ENCODE results near the gene ADD1. TPM values are rescaled to one million over a fixed set of nuclear protein-coding genes. Genes with fewer than 3 reads are reported as not detected.

ADD1 gene
- total RNA-seq, 1 experiment from 2014 or later, result 232 TPM

DNA sequence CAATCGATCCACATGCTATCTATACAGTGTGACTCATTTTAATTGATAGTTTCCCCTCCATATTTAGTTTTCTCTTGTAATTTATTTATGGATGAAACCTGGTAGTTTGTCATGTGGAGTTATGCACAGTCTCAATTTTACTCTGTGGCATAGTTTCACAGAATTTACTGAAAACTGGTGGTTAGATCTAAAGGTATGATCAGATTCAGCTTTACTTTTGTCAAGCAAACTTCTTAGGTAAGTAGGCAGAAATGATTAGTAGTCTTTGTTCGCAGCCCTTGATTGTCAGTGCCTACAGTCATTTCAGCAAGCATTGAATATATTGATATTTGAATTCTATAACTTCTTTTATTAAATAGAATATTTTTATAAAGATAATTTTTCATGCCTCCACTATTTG lies 2.5 kb downstream of the ADD1 start:
- Histone ChIP-seq H3K27ac (ENCODE audit: low read depth, low read length, poor library complexity, severe bottlenecking) (no peak overlapping the region), H3K4me1 (ENCODE audit: insufficient read depth, low read length, poor library complexity, severe bottlenecking) (peaks cover 19% of the 10 kb centered on the region), H3K9me3 (ENCODE audit: low read depth, low read length, poor library complexity, severe bottlenecking) (no peaks in the 10 kb centered on the region), H3K36me3 (ENCODE audit: insufficient read depth, low read length, poor library complexity, severe bottlenecking) (no peaks in the 10 kb centered on the region), H3K27me3 (replicated peaks; ENCODE audit: insufficient read depth, low read depth, low read length, poor library complexity) (no peaks in the 10 kb centered on the region), H3K4me3 (ENCODE audit: low read depth, low read length, poor library complexity, severe bottlenecking) (no peak overlapping the region)
- ChIA-PET POLR2A (ENCODE audit: low non-redundant PET) (interaction anchor here (0.6 kb wide), 1 partner anchor 34 kb away, joined by 4 read pairs; no protein-coding TSS in a partner anchor), CTCF (no interaction called here)
- intact Hi-C loops (cut with micrococcal nuclease; ENCODE audit: unreplicated experiment), result no loop called here
- no peak for DNase-seq (ENCODE audit: low spot score)
- no TSS peak for BruUV-seq (replicated peaks)
- no peak for TF ChIP-seq EZH2 (IDR thresholded peaks at IDR 0.05; ENCODE audit: borderline replicate concordance, low read depth, low read length, poor library complexity, severe bottlenecking)
- TF ChIP-seq, protein P1, sequence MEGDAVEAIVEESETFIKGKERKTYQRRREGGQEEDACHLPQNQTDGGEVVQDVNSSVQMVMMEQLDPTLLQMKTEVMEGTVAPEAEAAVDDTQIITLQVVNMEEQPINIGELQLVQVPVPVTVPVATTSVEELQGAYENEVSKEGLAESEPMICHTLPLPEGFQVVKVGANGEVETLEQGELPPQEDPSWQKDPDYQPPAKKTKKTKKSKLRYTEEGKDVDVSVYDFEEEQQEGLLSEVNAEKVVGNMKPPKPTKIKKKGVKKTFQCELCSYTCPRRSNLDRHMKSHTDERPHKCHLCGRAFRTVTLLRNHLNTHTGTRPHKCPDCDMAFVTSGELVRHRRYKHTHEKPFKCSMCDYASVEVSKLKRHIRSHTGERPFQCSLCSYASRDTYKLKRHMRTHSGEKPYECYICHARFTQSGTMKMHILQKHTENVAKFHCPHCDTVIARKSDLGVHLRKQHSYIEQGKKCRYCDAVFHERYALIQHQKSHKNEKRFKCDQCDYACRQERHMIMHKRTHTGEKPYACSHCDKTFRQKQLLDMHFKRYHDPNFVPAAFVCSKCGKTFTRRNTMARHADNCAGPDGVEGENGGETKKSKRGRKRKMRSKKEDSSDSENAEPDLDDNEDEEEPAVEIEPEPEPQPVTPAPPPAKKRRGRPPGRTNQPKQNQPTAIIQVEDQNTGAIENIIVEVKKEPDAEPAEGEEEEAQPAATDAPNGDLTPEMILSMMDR (conservative IDR thresholded peaks at IDR 0.05; ENCODE audit: low read depth, low read length), result no peak

- intact Hi-C loops (cut with micrococcal nuclease; ENCODE audit: unreplicated experiment), result no loop called here
- no peaks in the 10 kb centered on the region for H3K36me3 ChIP-seq (ENCODE audit: insufficient read depth, low read length, poor library complexity, severe bottlenecking)
- no peak for DNase-seq (ENCODE audit: low spot score)
- H3K4me1 ChIP-seq (ENCODE audit: insufficient read depth, low read length, poor library complexity, severe bottlenecking), result peaks cover 19% of the 10 kb centered on the region
- no TSS peak for BruUV-seq (replicated peaks)
- ChIA-PET CTCF (no interaction called here), POLR2A (ENCODE audit: low non-redundant PET) (no interaction called here)
- no peak overlapping the region for H3K27ac ChIP-seq (ENCODE audit: low read depth, low read length, poor library complexity, severe bottlenecking)
- TF ChIP-seq, protein P1 (conservative IDR thresholded peaks at IDR 0.05; ENCODE audit: low read depth, low read length), result no peak
- TF ChIP-seq EZH2 (IDR thresholded peaks at IDR 0.05; ENCODE audit: borderline replicate concordance, low read depth, low read length, poor library complexity, severe bottlenecking), result no peak
- no peaks in the 10 kb centered on the region for H3K9me3 ChIP-seq (ENCODE audit: low read depth, low read length, poor library complexity, severe bottlenecking)
- no peaks in the 10 kb centered on the region for H3K27me3 ChIP-seq (replicated peaks; ENCODE audit: insufficient read depth, low read depth, low read length, poor library complexity)
- no peak overlapping the region for H3K4me3 ChIP-seq (ENCODE audit: low read depth, low read length, poor library complexity, severe bottlenecking)
These were observed 3.7 kb downstream of the ADD1 start for GRCh38 chr4:2847302-2847871.

GRCh38 chr4:2848449-2848848 lies 4.8 kb downstream of the ADD1 start:
- Histone ChIP-seq H3K36me3 (ENCODE audit: insufficient read depth, low read length, poor library complexity, severe bottlenecking) (peaks cover 6% of the 10 kb centered on the region), H3K9me3 (ENCODE audit: low read depth, low read length, poor library complexity, severe bottlenecking) (no peaks in the 10 kb centered on the region), H3K4me1 (ENCODE audit: insufficient read depth, low read length, poor library complexity, severe bottlenecking) (peaks cover 16% of the 10 kb centered on the region), H3K4me3 (ENCODE audit: low read depth, low read length, poor library complexity, severe bottlenecking) (no peak overlapping the region), H3K27ac (ENCODE audit: low read depth, low read length, poor library complexity, severe bottlenecking) (no peak overlapping the region), H3K27me3 (replicated peaks; ENCODE audit: insufficient read depth, low read depth, low read length, poor library complexity) (no peaks in the 10 kb centered on the region)
- intact Hi-C loops (cut with micrococcal nuclease; ENCODE audit: unreplicated experiment), result no loop called here
- no TSS peak for BruUV-seq (replicated peaks)
- no peak for TF ChIP-seq EZH2 (IDR thresholded peaks at IDR 0.05; ENCODE audit: borderline replicate concordance, low read depth, low read length, poor library complexity, severe bottlenecking)
- TF ChIP-seq, protein P1 (conservative IDR thresholded peaks at IDR 0.05; ENCODE audit: low read depth, low read length), result no peak
- ChIA-PET POLR2A (ENCODE audit: low non-redundant PET) (no interaction called here), CTCF (no interaction called here)
- DNase-seq (ENCODE audit: low spot score), result no peak
